SH-SY5Y (cell line): ENCODE results near the gene GPRC5A.

Experiments used
- GATA2 ChIP-seq: IDR thresholded peaks from 2 replicates; pipeline ENCODE4 v1.6.1; 2011; ENCODE audit warnings: mild to moderate bottlenecking, low read depth, low read length
- GATA3 ChIP-seq: IDR thresholded peaks from 2 replicates; pipeline ENCODE4 v1.6.1; 2011; ENCODE audit warnings: low read depth, mild to moderate bottlenecking, low read length, moderate library complexity

- no peak for TF ChIP-seq GATA2
- TF ChIP-seq GATA3 = no peak
Observed at GRCh38 chr12:12902036-12902435, 10.7 kb downstream of the GPRC5A start.
